Urinary bladder (tissue), 4 donors: Measurements from ENCODE around the gene NDUFS3. TPM values are rescaled to one million over a fixed set of nuclear protein-coding genes. Genes with fewer than 3 reads are reported as not detected.

Experiments used
- DNase-seq: peaks from one replicate; pipeline ENCODE4 v3.0.0-alpha.2; 2015; ENCODE audit errors: extremely low spot score
- H3K27ac ChIP-seq: one replicate; pipeline ENCODE4 v1.5.1; 2013; ENCODE audit warnings: low read depth, mild to moderate bottlenecking, moderate library complexity
- H3K36me3 ChIP-seq: one replicate; pipeline ENCODE4 v1.6.1; 2013; ENCODE audit warnings: mild to moderate bottlenecking, moderate library complexity; ENCODE audit not compliant: insufficient read depth
- H3K4me1 ChIP-seq: one replicate; pipeline ENCODE4 v1.6.1; 2013; ENCODE audit warnings: mild to moderate bottlenecking, moderate library complexity; ENCODE audit not compliant: insufficient read depth
- H3K4me3 ChIP-seq: one replicate; pipeline ENCODE4 v1.5.1; 2013; ENCODE audit warnings: low read depth, low read length
- WGBS: extraction: QIAGEN DNeasy Blood & Tissue Kit; methylation state at CpG from one replicate; pipeline ENCODE4 v1.1.7; 2013; 5-methylcytosine and 5-hydroxymethylcytosine counted together
- polyA plus RNA-seq: library from polyadenylated mRNA; stranded (reverse); fragments of 200-250 nt; gene quantifications from one replicate; pipeline ENCODE4 v1.2.3, GENCODE V29; 2013
- total RNA-seq: library from RNA; depleted of rRNA; stranded (reverse); fragments of >200 nt; gene quantifications from one replicate; pipeline ENCODE4 v1.2.3, GENCODE V29; 2014
- donor health status: healthy with polysubstance abuse.
- donor health status: healthy.

Gene NDUFS3
- total and polyA plus RNA-seq, 2 donors: 40.0 to 107 TPM

DNA sequence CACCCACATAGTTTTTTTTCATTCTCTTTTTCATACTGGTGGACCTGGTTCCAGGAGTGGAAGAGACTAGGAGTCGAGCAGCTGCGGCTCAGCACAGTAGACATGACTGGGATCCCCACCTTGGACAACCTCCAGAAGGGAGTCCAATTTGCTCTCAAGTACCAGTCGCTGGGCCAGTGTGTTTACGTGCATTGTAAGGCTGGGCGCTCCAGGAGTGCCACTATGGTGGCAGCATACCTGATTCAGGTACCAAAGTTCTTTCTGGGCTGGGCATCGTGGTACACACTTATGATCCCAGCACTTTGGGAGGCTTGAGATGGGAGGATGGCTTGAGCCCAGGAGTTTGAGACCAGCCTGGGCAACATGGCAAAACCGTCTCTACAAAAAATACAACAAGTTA, 9.2 kb upstream of the NDUFS3 start:
- Histone ChIP-seq H3K4me1 (peaks cover 4% of the 10 kb centered on the region), H3K36me3 (peaks cover 5% of the 10 kb centered on the region), H3K27ac (no peak overlapping the region), H3K4me3 (no peak overlapping the region)
- 98% methylated on average over 7 of the region's 7 CpGs for WGBS
- no peak for DNase-seq

DNA sequence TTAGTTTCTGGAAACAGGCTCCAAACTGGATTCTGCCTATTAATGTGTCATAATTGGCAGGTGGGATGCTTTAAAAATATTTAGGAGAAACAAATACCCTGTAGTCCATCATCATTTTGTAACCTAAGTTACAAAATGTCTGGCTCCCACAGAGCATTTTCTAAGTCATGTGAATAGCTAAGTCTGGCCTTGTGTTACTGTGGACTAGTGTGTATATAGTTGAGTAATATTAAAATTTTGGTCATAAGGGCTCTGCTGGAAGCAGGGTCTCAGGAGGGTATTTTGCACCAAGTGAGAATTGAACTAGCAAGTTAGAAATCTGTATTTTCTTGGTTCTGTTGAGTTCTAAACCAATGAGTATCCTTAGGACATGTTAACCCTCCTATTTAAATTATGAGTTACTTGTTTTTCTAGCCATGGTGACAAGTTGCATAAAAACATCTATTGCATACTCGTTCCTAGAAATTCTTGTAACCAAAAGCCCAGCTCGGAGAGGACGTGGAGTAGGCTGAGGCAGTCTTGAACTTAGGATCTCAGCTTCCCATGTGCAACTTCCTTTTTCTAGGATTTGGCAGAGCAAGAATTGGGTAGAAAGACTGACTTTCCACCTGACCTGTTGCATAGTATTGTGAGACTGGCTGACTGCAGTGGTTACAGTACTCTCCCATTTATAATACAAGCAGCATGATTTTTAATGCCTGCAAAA, 8.1 kb upstream of the NDUFS3 start:
- Histone ChIP-seq H3K36me3 (peaks cover 5% of the 10 kb centered on the region), H3K27ac (no peak overlapping the region), H3K4me1 (no peaks in the 10 kb centered on the region), H3K4me3 (no peak overlapping the region)
- no peak for DNase-seq
- WGBS: 84% methylated on average over 3 of the region's 3 CpGs

DNA sequence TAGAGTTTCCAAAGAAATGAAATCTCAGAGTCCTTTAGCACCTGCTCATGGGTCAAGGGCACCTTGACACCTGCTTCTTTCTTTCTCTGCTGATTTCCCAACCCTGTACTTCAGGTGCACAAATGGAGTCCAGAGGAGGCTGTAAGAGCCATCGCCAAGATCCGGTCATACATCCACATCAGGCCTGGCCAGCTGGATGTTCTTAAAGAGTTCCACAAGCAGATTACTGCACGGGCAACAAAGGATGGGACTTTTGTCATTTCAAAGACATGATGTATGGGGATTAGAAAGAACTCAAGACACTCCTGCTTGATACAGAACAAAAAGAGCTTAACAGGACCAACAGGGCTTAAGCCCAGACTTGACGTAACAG, 7.5 kb upstream of the NDUFS3 start:
- Histone ChIP-seq H3K4me3 (no peak overlapping the region), H3K4me1 (no peaks in the 10 kb centered on the region), H3K36me3 (peaks cover 5% of the 10 kb centered on the region), H3K27ac (no peak overlapping the region)
- no peak for DNase-seq
- 80% methylated on average over 4 of the region's 4 CpGs for WGBS

DNA sequence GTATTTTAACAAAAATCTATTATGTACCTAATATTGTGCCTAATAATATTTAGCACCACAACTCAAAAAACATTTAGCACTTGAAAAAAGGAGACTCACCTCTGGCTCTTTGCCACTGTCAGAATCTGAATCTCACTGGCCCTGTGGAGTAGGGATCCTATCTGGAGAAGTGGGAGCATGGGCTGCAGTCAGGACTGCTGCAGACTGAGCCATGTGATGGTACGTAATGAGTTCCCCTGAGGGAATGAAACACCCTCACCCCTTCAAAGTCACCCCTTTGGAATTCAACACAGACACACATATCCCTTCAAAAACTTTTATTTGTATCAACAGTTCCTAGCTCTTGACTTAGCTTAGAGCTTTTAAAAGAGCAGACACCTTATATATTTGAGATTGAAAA, 7.0 kb upstream of the NDUFS3 start:
- WGBS: 75% methylated on average over 1 of the region's 1 CpG
- peaks cover 5% of the 10 kb centered on the region for H3K36me3 ChIP-seq
- no peak overlapping the region for H3K4me3 ChIP-seq
- H3K27ac ChIP-seq: no peak overlapping the region
- H3K4me1 ChIP-seq: no peaks in the 10 kb centered on the region
- no peak for DNase-seq

DNA sequence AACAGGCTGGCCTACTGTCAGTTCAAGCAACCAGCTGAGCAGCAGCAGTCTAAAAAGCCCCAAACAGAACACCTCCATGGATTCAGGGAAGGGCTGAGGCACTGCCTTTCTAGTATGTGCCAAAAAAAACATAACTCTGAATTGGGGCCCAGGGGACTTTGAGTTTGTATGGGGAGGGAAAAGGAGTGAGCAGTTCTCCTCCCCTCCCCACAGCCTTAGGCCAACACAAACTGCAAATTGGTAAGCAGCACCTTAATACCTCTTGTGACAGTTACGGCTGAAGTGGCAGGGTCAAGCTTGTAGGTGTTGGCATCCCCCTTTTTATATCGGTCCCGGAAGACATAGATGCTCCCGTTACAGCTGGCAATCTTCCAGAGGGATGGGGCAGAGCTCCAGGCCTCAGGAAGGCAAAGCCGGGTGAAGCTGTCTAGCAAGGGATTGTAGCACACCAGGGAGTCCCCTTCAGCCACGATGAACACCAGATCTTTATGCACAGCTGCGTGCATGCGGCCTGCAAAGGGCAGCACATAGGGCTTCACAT, 6.1 kb upstream of the NDUFS3 start:
- H3K4me3 ChIP-seq: no peak overlapping the region
- H3K4me1 ChIP-seq: no peaks in the 10 kb centered on the region
- WGBS: 47% methylated on average over 8 of the region's 8 CpGs
- no peak overlapping the region for H3K27ac ChIP-seq
- peaks cover 5% of the 10 kb centered on the region for H3K36me3 ChIP-seq
- DNase-seq: no peak

DNA sequence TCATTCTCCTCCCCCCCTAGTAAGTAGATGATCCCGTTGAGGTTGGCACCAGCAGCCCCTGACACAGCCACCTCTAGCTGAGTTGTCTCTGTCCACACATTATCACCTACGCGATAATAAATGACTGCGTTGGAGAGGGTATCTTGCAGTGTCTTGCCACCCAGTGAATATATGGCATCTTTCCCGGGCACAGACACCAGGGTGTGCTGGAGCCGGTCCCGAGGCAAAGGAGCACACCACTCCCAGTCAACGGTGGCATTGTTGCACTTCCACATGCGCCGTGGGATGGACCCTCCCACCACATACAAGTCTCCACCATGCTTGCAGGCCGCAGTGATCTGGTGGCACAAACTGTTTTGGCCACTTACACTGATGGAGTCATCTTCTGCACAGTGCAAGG, 5.6 kb upstream of the NDUFS3 start:
- Histone ChIP-seq H3K27ac (no peak overlapping the region), H3K4me3 (no peak overlapping the region), H3K4me1 (no peaks in the 10 kb centered on the region), H3K36me3 (peaks cover 5% of the 10 kb centered on the region)
- 88% methylated on average over 11 of the region's 11 CpGs for WGBS
- DNase-seq: no peak

DNA sequence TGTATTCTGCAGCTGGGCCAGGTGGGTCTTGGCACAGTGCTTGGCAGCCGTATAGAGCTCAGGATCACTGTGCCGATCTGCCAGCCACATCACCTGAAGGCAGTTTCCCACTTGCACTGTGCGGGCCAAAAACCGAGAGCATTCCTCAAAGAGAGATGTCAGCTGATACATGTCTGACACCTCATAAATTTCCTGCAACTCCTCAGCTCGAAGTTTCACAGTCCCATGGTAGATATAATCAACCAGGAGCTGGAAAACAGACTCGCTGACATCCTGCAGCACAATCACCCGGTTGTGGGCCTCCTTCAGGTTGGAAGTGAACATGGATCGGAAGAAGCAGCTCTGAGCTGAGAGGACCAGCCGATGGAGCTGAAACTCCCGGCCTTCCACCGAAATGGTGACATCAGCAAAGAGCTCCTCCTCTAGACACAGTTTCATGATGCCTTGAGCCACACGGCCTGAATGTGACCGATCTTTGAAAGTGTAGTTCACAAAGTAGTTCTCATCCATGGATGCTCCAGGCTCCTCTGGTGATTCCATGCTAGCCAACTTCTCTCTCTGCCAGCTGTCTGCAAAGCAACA, 1.3 kb upstream of the NDUFS3 start:
- no peak for DNase-seq
- Histone ChIP-seq H3K36me3 (peaks cover 1% of the 10 kb centered on the region), H3K4me3 (no peak overlapping the region), H3K4me1 (no peaks in the 10 kb centered on the region), H3K27ac (no peak overlapping the region)
- 41% methylated on average over 13 of the region's 13 CpGs for WGBS

DNA sequence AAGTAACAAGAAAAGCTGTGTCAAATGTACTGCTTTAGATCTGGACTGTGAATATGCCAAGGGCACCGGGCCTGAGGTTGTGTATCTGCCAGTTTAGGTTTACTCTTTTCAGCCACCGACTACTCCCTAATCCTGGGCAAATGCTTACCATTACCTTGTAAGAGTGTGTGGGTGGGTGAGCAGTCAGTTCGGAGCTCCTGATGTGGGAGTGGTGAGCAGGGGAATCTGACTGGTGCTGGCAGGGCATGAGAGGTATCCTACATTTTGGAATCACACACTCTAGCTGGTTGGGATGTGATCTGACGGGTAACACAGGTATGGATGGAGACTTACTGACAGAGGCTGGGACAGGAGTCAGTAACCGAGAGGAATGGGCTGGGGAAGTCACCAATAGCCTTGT, 5.0 kb downstream of the NDUFS3 start:
- Histone ChIP-seq H3K4me1 (no peaks in the 10 kb centered on the region), H3K36me3 (no peaks in the 10 kb centered on the region), H3K27ac (no peak overlapping the region), H3K4me3 (no peak overlapping the region)
- DNase-seq: no peak
- WGBS: 83% methylated on average over 5 of the region's 5 CpGs

DNA sequence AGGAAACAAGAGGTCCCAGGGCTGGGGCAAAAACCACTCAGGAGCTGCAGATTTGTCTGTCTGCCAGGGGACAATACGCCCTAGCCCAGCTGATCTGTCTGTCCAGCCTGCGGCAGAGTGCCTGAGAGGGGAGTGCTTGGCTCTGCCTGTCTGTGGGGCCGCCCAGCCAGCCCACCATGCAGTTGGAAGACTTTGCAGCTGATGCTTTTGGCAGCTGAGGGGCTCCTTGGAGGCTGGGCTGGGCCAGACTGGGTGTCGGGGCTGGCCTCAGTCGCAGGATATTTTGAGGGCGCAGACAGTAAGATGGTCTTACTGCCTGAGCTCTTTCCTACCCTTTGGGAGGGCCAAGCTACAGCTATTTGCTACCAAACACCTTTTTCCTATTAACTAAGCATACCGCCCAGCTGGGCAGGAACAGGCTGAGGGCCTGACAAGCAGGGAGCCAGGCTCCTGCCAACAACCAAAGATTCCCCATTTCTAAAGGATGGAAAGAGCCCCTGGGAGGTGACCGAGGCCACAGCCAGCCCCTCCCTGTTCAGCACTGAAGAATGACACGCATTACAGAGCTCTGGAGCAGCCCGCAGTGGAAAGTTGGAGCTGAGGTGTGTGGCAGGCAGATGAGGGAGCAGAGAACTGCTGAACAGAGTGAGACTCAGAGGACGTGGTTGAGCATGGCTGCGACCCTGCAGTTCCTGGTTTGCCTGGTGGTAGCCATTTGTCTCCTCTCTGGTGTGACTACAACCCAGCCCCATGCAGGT, 7.4 kb downstream of the NDUFS3 start, which contains the start of gene FAM180B:
Gene FAM180B, plus strand, starts transcription at position 581 of the 758 bp plus-strand sequence. Its CDS starts 91 bp downstream, at position 672.
- Histone ChIP-seq H3K36me3 (no peaks in the 10 kb centered on the region), H3K27ac (no peak within 1 kb of the TSS), H3K4me3 (no peak within 1 kb of the TSS), H3K4me1 (no peaks in the 10 kb centered on the region)
- no peak for DNase-seq
- 71% methylated on average over 12 of the region's 12 CpGs for WGBS

DNA sequence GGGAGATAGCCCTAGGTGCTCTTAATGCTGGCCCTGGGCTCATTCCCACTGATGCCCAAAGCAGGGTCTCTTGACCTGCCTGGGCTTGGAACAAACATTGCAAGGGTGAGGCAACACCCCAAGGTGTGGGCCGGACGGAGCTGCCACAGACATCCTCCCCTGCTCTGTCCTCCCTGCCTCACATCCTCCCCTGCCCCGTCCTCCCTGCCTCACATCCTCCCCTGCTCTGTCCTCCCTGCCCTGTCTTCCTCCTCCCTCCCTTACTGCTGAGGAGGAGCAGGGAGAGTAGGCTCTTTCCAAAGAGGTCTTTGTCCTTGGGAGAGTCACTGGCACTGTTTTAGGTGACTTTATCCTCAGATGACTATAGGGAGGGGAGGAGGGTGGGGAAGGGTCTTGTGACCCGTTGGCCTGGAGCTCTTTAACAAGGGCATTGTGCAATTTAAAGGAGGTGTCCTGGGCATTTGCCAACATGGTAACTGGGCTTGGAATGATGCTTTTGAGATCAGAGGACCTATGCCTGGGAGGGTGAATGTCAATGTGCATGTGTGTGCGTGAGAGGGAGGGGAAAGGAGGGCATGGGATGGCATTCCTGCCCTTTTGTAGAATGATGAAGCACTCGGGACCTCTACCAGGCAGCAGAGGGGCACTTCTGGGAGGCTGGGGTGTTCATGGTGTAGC, 8.3 kb downstream of the NDUFS3 start:
- DNase-seq: no peak
- 72% methylated on average over 6 of the region's 6 CpGs for WGBS
- H3K36me3 ChIP-seq: no peaks in the 10 kb centered on the region
- H3K4me3 ChIP-seq: no peak overlapping the region
- no peaks in the 10 kb centered on the region for H3K4me1 ChIP-seq
- H3K27ac ChIP-seq: no peak overlapping the region

DNA sequence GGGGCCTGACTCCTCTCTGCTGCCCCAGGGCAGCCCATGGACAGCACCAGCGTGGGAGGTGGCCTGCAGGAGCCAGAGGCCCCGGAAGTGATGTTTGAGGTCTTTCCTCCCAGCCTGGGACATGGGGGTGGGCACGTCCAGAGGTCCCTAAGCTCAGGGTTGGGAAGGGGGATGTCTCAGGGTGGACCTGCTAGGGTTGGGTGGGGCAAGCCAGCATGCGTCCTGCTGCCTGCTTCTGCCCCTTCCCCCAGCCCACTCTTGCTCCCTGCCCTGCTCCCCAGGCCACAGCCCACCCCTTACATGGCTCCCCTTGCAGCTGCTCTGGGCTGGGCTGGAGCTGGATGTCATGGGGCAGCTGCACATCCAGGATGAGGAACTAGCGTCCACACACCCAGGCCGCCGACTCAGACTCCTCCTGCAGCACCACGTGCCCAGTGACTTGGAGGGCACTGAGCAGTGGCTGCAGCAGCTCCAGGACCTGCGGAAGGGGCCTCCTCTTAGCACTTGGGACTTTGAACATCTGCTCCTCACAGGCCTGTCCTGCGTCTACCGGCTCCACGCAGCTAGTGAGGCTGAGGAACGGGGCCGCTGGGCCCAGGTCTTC, 9.0 kb downstream of the NDUFS3 start:
- Histone ChIP-seq H3K27ac (no peak overlapping the region), H3K36me3 (no peaks in the 10 kb centered on the region), H3K4me1 (no peaks in the 10 kb centered on the region), H3K4me3 (no peak overlapping the region)
- no peak for DNase-seq
- 72% methylated on average over 14 of the region's 14 CpGs for WGBS

DNA sequence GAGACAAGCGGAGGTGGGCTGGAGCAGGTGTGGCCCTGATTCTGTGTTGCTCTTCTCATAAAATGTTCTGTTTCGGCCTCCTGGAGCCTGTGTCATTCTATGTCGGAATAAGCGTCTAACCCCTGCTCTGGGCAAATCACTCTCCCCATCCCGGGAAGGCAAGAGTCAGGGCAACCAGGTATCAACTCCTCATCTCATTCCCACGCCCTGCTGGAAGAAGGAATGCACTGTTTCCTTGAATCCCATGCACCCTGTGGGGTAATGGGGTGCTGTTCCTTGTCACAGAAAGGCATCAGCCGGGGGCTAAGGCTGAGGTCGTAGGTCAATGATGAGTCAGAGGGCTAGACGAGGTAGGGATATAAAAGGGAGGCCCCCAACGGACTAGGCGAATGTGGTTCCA, 10.2 kb downstream of the NDUFS3 start:
- Histone ChIP-seq H3K4me3 (peak overlapping the region; percentile 35), H3K27ac (no peak overlapping the region), H3K4me1 (no peaks in the 10 kb centered on the region), H3K36me3 (no peaks in the 10 kb centered on the region)
- WGBS: 76% methylated on average over 11 of the region's 11 CpGs
- DNase-seq: no peak

DNA sequence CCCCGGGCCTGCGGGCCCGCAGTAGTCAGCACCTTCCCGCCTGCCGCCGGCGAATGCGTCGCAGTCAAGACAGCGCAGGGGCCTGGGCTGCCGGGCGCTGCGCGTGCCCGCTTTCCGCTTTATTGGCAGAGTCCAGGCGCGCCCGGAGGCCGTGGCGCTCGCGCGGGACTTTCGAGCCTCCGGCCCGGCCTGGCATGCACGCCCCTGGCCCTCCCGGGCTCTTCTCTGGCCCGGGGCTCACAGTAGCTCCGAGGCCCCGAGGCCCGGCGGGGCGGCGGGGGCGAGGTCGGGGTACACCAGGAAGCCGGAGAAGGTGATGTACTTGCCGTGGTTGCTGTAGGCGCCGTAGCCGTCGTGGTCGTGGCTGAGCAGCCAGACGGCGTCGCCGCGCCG, 10.7 kb downstream of the NDUFS3 start:
- Histone ChIP-seq H3K36me3 (no peaks in the 10 kb centered on the region), H3K4me1 (no peaks in the 10 kb centered on the region), H3K4me3 (peak overlapping the region; percentile 35), H3K27ac (no peak overlapping the region)
- 28% methylated on average over 51 of the region's 51 CpGs for WGBS
- DNase-seq: no peak
